Ammon's horn (tissue), 1 donor: ENCODE measurements around the gene MS4A6E.

Experiments used
- DNase-seq: peaks from one replicate; pipeline ENCODE4 v3.0.0-alpha.2; 2016; ENCODE audit warnings: low spot score

MS4A6E gene

GRCh38 chr11:60375316-60375715, 48.3 kb downstream of the MS4A6E start:
- DNase-seq: no peak

DNA sequence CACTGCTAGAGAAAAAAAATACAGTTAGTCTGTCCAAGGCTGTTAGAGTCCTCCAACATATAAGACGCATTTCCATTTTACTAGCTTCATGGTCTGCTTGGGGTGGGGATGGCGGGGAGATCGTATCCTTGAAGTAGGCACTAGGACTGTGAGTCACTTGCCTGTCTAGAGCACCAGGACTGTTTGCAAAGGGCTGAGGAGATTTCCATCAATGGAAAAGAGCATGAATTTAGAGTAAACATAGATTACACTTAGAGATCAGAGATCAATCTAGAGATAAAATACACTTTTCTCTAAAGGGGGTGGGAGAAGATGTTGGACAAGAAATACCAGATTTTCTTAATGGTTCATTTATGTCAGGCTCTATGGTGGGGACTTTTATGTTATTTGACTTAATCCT, 49.5 kb downstream of the MS4A6E start:
- DNase-seq: no peak

GRCh38 chr11:60377401-60378136, 50.5 kb downstream of the MS4A6E start:
- peak; percentile 83 for DNase-seq

DNA sequence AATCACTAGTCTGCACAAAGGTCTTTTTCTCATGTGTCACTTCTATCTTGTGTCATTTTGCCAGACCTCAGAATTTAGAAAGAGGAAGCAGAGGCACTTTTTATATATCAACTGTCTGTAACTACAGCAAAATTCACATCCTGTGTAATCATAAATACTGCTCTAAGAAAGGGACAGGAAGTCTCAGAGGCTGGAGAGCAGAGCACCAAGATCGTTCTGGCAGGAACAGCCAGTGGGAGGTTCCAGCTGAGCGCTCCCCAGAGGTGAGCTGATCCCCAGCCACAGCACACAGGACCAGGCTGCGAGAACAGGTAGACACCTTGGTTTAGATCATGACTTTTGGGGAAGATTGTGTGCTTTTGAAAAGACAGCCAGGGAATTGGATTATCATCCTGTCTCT, 51.3 kb downstream of the MS4A6E start, which contains the start of gene MS4A7:
TSS of gene MS4A7 (plus strand) at position 179 of the 400 bp plus-strand sequence. CDS start 4,610 bp downstream, outside the sequence.
- DNase-seq: peak; percentile 61

DNA sequence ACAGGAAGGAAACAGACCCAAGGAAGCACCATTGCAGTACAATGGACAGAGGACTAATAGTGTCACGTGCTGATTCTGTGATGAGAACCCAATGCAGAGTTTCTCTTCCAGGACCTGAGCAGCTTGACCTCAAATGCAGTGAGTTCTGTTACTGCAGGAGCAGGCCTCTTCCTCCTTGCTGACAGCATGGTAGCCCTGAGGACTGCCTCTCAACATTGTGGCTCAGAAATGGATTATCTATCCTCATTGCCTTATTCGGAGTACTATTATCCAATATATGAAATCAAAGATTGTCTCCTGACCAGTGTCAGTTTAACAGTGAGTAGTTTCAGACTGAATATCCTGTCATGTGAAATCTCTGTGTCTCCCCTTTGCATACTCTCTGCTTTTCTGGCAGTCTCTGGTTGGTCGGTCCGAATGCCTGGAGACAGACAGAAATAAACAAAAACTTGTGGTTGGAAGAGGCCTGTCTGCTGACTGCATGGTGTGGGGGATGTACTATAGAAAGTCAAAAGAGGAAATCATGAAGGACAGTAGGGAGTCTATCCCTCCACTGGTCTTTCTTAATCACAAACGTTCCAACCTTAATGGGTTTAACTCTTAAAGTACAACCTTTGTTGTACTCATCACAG, 62.3 kb downstream of the MS4A6E start:
- peak; percentile 30 for DNase-seq

GRCh38 chr11:60390419-60390818, 63.4 kb downstream of the MS4A6E start:
- DNase-seq: no peak
